Activated CD4-positive, alpha-beta T cell treated with anti-CD3 and anti-CD28 coated beads, Interleukin-2, Interleukin-6, amounts not matched to agents 100 ng/mL and 50 ng/mL, durations not matched to agents 16 hours and 8 hours (primary cell): Measurements from ENCODE around the gene ESYT3.

ENCODE experiments used
- DNase-seq: peaks from one replicate; pipeline ENCODE4 v3.0.0-alpha.2; 2020

ESYT3 gene

GRCh38 chr3:138434276-138434874, at the start of gene ESYT3:
Gene ESYT3 (plus strand): TSS chr3:138434616. CDS start chr3:138434799, 183 bp downstream.
- DNase-seq = peak; percentile 79

- DNase-seq = no peak
Observed at GRCh38 chr3:138384976-138385375, 49.4 kb upstream of the ESYT3 start.

- DNase-seq = peak; percentile 21
Observed at GRCh38 chr3:138389144-138389601, 45.2 kb upstream of the ESYT3 start.

- no peak for DNase-seq
Observed at GRCh38 chr3:138389841-138390581, 44.4 kb upstream of the ESYT3 start.

GRCh38 chr3:138390582-138390932, 43.9 kb upstream of the ESYT3 start:
- DNase-seq = no peak

- no peak for DNase-seq
Observed at GRCh38 chr3:138394156-138394555, 40.3 kb upstream of the ESYT3 start.

- no peak for DNase-seq
Observed at GRCh38 chr3:138394686-138395085, 39.7 kb upstream of the ESYT3 start.

GRCh38 chr3:138395865-138396751, 38.3 kb upstream of the ESYT3 start:
- no peak for DNase-seq

- DNase-seq = no peak
Observed at GRCh38 chr3:138396752-138397410, 37.5 kb upstream of the ESYT3 start.

- no peak for DNase-seq
Observed at GRCh38 chr3:138397983-138398382, 36.4 kb upstream of the ESYT3 start.

- no peak for DNase-seq
Observed at GRCh38 chr3:138398791-138399575, 35.4 kb upstream of the ESYT3 start.

- DNase-seq = no peak
Observed at GRCh38 chr3:138399766-138400165, 34.6 kb upstream of the ESYT3 start.

GRCh38 chr3:138400651-138401070, 33.8 kb upstream of the ESYT3 start:
- DNase-seq = no peak

GRCh38 chr3:138401834-138402233, 32.6 kb upstream of the ESYT3 start:
- no peak for DNase-seq

GRCh38 chr3:138404121-138404520, 30.3 kb upstream of the ESYT3 start:
- DNase-seq = no peak

GRCh38 chr3:138405001-138405400, 29.4 kb upstream of the ESYT3 start:
- no peak for DNase-seq

GRCh38 chr3:138405486-138405885, 28.9 kb upstream of the ESYT3 start:
- no peak for DNase-seq

- no peak for DNase-seq
Observed at GRCh38 chr3:138406606-138407005, 27.8 kb upstream of the ESYT3 start.

- DNase-seq = no peak
Observed at GRCh38 chr3:138407236-138407907, 27.0 kb upstream of the ESYT3 start.

- no peak for DNase-seq
Observed at GRCh38 chr3:138408751-138409570, 25.5 kb upstream of the ESYT3 start.
